ENCODE results near the gene TGFBR3.

Gene TGFBR3

DNA sequence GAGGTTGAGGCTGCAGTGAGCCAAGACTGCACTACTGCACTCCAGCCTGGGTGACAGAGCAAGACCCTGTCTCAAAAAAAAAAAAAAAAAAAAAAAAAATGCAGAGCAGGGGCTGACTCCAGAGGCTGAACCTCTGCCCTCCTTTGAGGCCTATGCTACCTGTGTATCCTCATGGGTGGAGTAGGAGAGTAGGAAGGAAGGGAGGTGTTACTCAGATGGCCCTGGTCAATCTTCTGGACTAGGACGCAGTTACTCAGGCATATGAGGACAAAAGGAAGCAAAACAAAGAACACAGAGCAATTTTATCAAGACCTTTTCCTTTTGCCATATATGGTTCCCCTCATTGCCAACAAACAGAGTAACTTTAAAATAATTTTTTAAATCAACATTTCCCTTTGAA is 35.2 kb downstream of the TGFBR3 start:
- no peak overlapping the region for H2AFZ ChIP-seq (ENCODE audit: low read depth, low read length)
- H3K4ac ChIP-seq (ENCODE audit: low read depth in 1 of 2, low read length in 2 of 2): no peak overlapping the region
- no peak overlapping the region for H2BK5ac ChIP-seq (ENCODE audit: low read depth, low read length, poor library complexity, severe bottlenecking)
- H3K4me3 ChIP-seq (ENCODE audit: insufficient read depth in 1 of 2, low read depth in 1 of 2, low read length in 2 of 2): peak overlapping the region in 1 of 2 experiments; percentile 67
- no peak overlapping the region for H2BK15ac ChIP-seq (ENCODE audit: low read depth, poor library complexity, severe bottlenecking)
- 80% methylated on average over 1 of the region's 1 CpG for WGBS
- H3K27ac ChIP-seq (ENCODE audit: low read length, poor library complexity, severe bottlenecking): no peak overlapping the region
- no peak overlapping the region for H3K18ac ChIP-seq (ENCODE audit: low read depth in 1 of 2, low read length in 2 of 2)
- H3K79me1 ChIP-seq (replicated peaks; ENCODE audit: low read length, poor library complexity, severe bottlenecking): peaks cover 16% of the 10 kb centered on the region
- H3K4me2 ChIP-seq (ENCODE audit: low read length, poor library complexity, severe bottlenecking): no peak overlapping the region
- no peak overlapping the region for H2BK120ac ChIP-seq (ENCODE audit: low read depth, low read length)
- no peaks in the 10 kb centered on the region for H3K4me1 ChIP-seq (ENCODE audit: control insufficient read depth, insufficient read depth, low read depth, low read length)
- H4K91ac ChIP-seq (ENCODE audit: low read length): no peak overlapping the region
- H3K9ac ChIP-seq (ENCODE audit: low read length): peak overlapping the region; percentile 79
- DNase-seq: no peak
- no peak overlapping the region for H2BK12ac ChIP-seq (ENCODE audit: low read length in 2 of 2)
- H2AK5ac ChIP-seq (ENCODE audit: low read length, severe bottlenecking): no peak overlapping the region
- no peak overlapping the region for H3K14ac ChIP-seq (ENCODE audit: low read length in 2 of 2)
- no peak overlapping the region for H4K8ac ChIP-seq (ENCODE audit: low read length)
- H3K9me3 ChIP-seq (ENCODE audit: control insufficient read depth, low read length): no peaks in the 10 kb centered on the region
- H3K27me3 ChIP-seq (ENCODE audit: control insufficient read depth in 1 of 2, insufficient read depth in 1 of 2, low read length in 2 of 2): no peaks in the 10 kb centered on the region
- H3K36me3 ChIP-seq (ENCODE audit: control insufficient read depth in 1 of 2, insufficient read depth in 2 of 2, low read depth in 1 of 2, low read length in 2 of 2): peaks cover 0 to 74% of the 10 kb centered on the region in 2 experiments
- H3K23ac ChIP-seq (ENCODE audit: low read length in 2 of 2): no peak overlapping the region

DNA sequence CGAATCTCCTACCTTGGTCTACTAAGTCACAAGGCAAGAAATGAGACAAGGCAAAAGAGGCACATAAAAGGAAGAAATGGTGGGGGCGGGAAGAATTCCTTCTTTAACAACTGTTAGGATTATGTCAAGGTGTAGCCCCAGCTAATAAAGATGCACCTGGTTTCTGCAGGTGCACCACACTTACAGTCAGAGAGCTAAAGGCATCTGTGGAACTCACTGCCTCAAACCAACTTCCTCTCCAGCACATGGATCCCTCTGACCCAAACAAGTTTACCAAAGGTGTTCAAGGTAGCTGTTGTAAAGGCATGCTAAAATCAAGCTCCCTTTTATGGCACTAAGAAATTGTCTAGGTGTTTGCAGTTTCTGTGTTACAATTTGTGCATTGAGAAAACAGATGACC is 38.1 kb downstream of the TGFBR3 start:
- Histone ChIP-seq H3K9me3 (ENCODE audit: control insufficient read depth, low read length) (no peaks in the 10 kb centered on the region), H3K14ac (ENCODE audit: low read length in 2 of 2) (no peak overlapping the region), H3K4me2 (ENCODE audit: low read length, poor library complexity, severe bottlenecking) (no peak overlapping the region), H4K8ac (ENCODE audit: low read length) (no peak overlapping the region), H3K36me3 (ENCODE audit: control insufficient read depth in 1 of 2, insufficient read depth in 2 of 2, low read depth in 1 of 2, low read length in 2 of 2) (peaks cover 0 to 58% of the 10 kb centered on the region in 2 experiments), H3K9ac (ENCODE audit: low read length) (peak overlapping the region; percentile 29), H3K4me3 (ENCODE audit: insufficient read depth in 1 of 2, low read depth in 1 of 2, low read length in 2 of 2) (no peak overlapping the region), H3K27me3 (ENCODE audit: control insufficient read depth in 1 of 2, insufficient read depth in 1 of 2, low read length in 2 of 2) (no peaks in the 10 kb centered on the region), H3K18ac (ENCODE audit: low read depth in 1 of 2, low read length in 2 of 2) (no peak overlapping the region), H3K27ac (ENCODE audit: low read length, poor library complexity, severe bottlenecking) (no peak overlapping the region), H2BK120ac (ENCODE audit: low read depth, low read length) (no peak overlapping the region), H2BK5ac (ENCODE audit: low read depth, low read length, poor library complexity, severe bottlenecking) (no peak overlapping the region), H2AFZ (ENCODE audit: low read depth, low read length) (no peak overlapping the region), H2BK12ac (ENCODE audit: low read length in 2 of 2) (no peak overlapping the region), H2BK15ac (ENCODE audit: low read depth, poor library complexity, severe bottlenecking) (no peak overlapping the region), H2AK5ac (ENCODE audit: low read length, severe bottlenecking) (no peak overlapping the region), H3K79me1 (replicated peaks; ENCODE audit: low read length, poor library complexity, severe bottlenecking) (peaks cover 16% of the 10 kb centered on the region), H3K4ac (ENCODE audit: low read depth in 1 of 2, low read length in 2 of 2) (no peak overlapping the region), H3K4me1 (ENCODE audit: control insufficient read depth, insufficient read depth, low read depth, low read length) (no peaks in the 10 kb centered on the region), H4K91ac (ENCODE audit: low read length) (no peak overlapping the region), H3K23ac (ENCODE audit: low read length in 2 of 2) (no peak overlapping the region)
- WGBS: 94% methylated on average over 2 of the region's 2 CpGs
- no peak for DNase-seq

DNA sequence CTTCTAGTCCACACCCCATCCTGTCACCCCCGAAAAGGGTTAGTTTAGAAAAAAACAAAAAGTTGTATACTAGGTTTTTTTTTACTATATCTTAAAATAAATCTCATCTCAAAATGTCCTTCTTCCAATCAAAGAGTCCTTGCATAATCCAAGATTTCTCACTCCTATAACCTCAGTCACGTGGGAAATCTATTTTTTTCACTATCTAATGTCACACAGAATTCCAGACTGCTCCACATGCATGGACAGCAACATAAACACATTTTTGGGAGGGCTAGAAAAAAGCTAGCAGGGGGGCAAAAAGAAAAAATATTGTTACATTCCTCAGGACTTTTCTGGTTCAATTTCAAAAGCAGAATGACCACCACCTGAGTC is 39.3 kb downstream of the TGFBR3 start:
- 62% methylated on average over 1 of the region's 2 CpGs for WGBS
- no peak overlapping the region for H2BK120ac ChIP-seq (ENCODE audit: low read depth, low read length)

DNA sequence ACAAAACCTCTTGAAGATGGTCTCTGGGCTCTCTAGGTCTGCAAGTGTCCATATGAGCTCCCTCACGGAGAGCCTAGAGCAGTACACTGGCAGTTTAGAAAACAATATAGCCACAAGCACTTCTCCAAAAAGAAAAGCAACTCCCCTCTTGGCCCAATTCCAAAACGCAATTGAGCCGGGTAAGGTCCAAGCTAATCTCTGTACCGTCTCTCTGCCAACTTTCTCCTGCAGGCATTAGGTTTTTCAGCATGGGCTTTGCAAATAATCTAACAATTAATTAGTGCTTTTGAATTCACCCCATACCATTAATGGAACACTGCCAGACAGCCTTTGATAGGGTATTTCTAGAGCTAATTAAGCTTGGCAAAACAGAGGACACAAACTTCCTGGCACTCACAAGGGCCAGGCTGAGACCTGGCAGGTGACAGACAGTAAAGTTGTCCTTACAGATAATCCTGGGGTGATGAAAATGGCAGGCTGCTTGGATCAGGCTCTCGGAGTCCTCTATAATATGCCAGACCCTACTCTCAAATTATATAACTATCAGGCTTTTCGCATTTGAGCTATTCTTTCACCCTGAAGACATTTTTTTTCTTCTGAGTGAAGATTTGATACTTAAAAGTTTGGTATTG is 39.8 kb downstream of the TGFBR3 start:
- whole genome bisulfite sequencing: 20% methylated on average over 4 of the region's 6 CpGs
- H4K8ac ChIP-seq (ENCODE audit: low read length): no peak overlapping the region
- peak overlapping the region in 1 of 2 experiments; percentile 22 for H3K4me3 ChIP-seq (ENCODE audit: insufficient read depth in 1 of 2, low read depth in 1 of 2, low read length in 2 of 2)
- H3K4ac ChIP-seq (ENCODE audit: low read depth in 1 of 2, low read length in 2 of 2): no peak overlapping the region
- peaks cover 22% of the 10 kb centered on the region for H3K79me1 ChIP-seq (replicated peaks; ENCODE audit: low read length, poor library complexity, severe bottlenecking)
- peak overlapping the region; percentile 65 for H3K9ac ChIP-seq (ENCODE audit: low read length)
- no peak overlapping the region for H3K27ac ChIP-seq (ENCODE audit: low read length, poor library complexity, severe bottlenecking)
- no peak overlapping the region for H3K18ac ChIP-seq (ENCODE audit: low read depth in 1 of 2, low read length in 2 of 2)
- H3K4me1 ChIP-seq (ENCODE audit: control insufficient read depth, insufficient read depth, low read depth, low read length): no peaks in the 10 kb centered on the region
- no peak overlapping the region for H2BK5ac ChIP-seq (ENCODE audit: low read depth, low read length, poor library complexity, severe bottlenecking)
- no peak overlapping the region for H2AK5ac ChIP-seq (ENCODE audit: low read length, severe bottlenecking)
- no peaks in the 10 kb centered on the region for H3K9me3 ChIP-seq (ENCODE audit: control insufficient read depth, low read length)
- no peaks in the 10 kb centered on the region for H3K27me3 ChIP-seq (ENCODE audit: control insufficient read depth in 1 of 2, insufficient read depth in 1 of 2, low read length in 2 of 2)
- no peak overlapping the region for H3K23ac ChIP-seq (ENCODE audit: low read length in 2 of 2)
- H3K36me3 ChIP-seq (ENCODE audit: control insufficient read depth in 1 of 2, insufficient read depth in 2 of 2, low read depth in 1 of 2, low read length in 2 of 2): peaks cover 0 to 48% of the 10 kb centered on the region in 2 experiments
- H2BK120ac ChIP-seq (ENCODE audit: low read depth, low read length): no peak overlapping the region
- H2AFZ ChIP-seq (ENCODE audit: low read depth, low read length): no peak overlapping the region
- no peak overlapping the region for H2BK15ac ChIP-seq (ENCODE audit: low read depth, poor library complexity, severe bottlenecking)
- H4K91ac ChIP-seq (ENCODE audit: low read length): no peak overlapping the region
- H3K14ac ChIP-seq (ENCODE audit: low read length in 2 of 2): no peak overlapping the region
- H3K4me2 ChIP-seq (ENCODE audit: low read length, poor library complexity, severe bottlenecking): no peak overlapping the region
- no peak overlapping the region for H2BK12ac ChIP-seq (ENCODE audit: low read length in 2 of 2)
- peak; percentile 64 for DNase-seq

More for the DNA sequence above, 39.3 kb downstream of the TGFBR3 start:
- H2BK15ac ChIP-seq (ENCODE audit: low read depth, poor library complexity, severe bottlenecking): no peak overlapping the region
- no peak overlapping the region for H2AK5ac ChIP-seq (ENCODE audit: low read length, severe bottlenecking)
- no peak overlapping the region for H3K4ac ChIP-seq (ENCODE audit: low read depth in 1 of 2, low read length in 2 of 2)
- H3K79me1 ChIP-seq (replicated peaks; ENCODE audit: low read length, poor library complexity, severe bottlenecking): peaks cover 22% of the 10 kb centered on the region
- no peak overlapping the region for H3K27ac ChIP-seq (ENCODE audit: low read length, poor library complexity, severe bottlenecking)
- H2BK12ac ChIP-seq (ENCODE audit: low read length in 2 of 2): no peak overlapping the region
- H3K4me3 ChIP-seq (ENCODE audit: insufficient read depth in 1 of 2, low read depth in 1 of 2, low read length in 2 of 2): no peak overlapping the region
- H4K91ac ChIP-seq (ENCODE audit: low read length): no peak overlapping the region
- H4K8ac ChIP-seq (ENCODE audit: low read length): no peak overlapping the region
- H3K14ac ChIP-seq (ENCODE audit: low read length in 2 of 2): no peak overlapping the region
- H3K9me3 ChIP-seq (ENCODE audit: control insufficient read depth, low read length): no peaks in the 10 kb centered on the region
- H3K23ac ChIP-seq (ENCODE audit: low read length in 2 of 2): no peak overlapping the region
- H2AFZ ChIP-seq (ENCODE audit: low read depth, low read length): no peak overlapping the region
- H3K27me3 ChIP-seq (ENCODE audit: control insufficient read depth in 1 of 2, insufficient read depth in 1 of 2, low read length in 2 of 2): no peaks in the 10 kb centered on the region
- H3K4me2 ChIP-seq (ENCODE audit: low read length, poor library complexity, severe bottlenecking): no peak overlapping the region
- H2BK5ac ChIP-seq (ENCODE audit: low read depth, low read length, poor library complexity, severe bottlenecking): no peak overlapping the region
- no peaks in the 10 kb centered on the region for H3K4me1 ChIP-seq (ENCODE audit: control insufficient read depth, insufficient read depth, low read depth, low read length)
- no peak overlapping the region for H3K18ac ChIP-seq (ENCODE audit: low read depth in 1 of 2, low read length in 2 of 2)
- no peak for DNase-seq
- peaks cover 0 to 48% of the 10 kb centered on the region in 2 experiments for H3K36me3 ChIP-seq (ENCODE audit: control insufficient read depth in 1 of 2, insufficient read depth in 2 of 2, low read depth in 1 of 2, low read length in 2 of 2)
- H3K9ac ChIP-seq (ENCODE audit: low read length): peak overlapping the region; percentile 65

Measured in mesenchymal stem cell (in vitro differentiated cells and primary cell).